NCI-H1694 treated with DMSO at 0.1 percent for 48 hours (cell line): ENCODE results near the gene MEIOC.
"Not testable (repeated sequence)": the region's sequence is repeated elsewhere in the genome, so short reads cannot be mapped to it uniquely, and the experiment has no call there.

Experiments used
- DNase-seq: peaks from one replicate; lab custom pipeline; 2025; lab: John Stamatoyannopoulos, UW

The MEIOC gene

GRCh38 chr17:44655983-44656710, at the start of gene MEIOC:
Gene MEIOC, plus strand, starts transcription at chr17:44656468. Its CDS starts 146 bp downstream, at chr17:44656614.
- no peak for DNase-seq

- DNase-seq = no peak
Observed at GRCh38 chr17:44606658-44607057, 49.6 kb upstream of the MEIOC start.

- no peak for DNase-seq
Observed at GRCh38 chr17:44607836-44608690, 48.2 kb upstream of the MEIOC start.

GRCh38 chr17:44608727-44609435, 47.4 kb upstream of the MEIOC start:
- DNase-seq = no peak

GRCh38 chr17:44610331-44610730, 45.9 kb upstream of the MEIOC start:
- DNase-seq = no peak

GRCh38 chr17:44610871-44611270, 45.4 kb upstream of the MEIOC start:
- DNase-seq = no peak

GRCh38 chr17:44614862-44615261, 41.4 kb upstream of the MEIOC start:
- no peak for DNase-seq

- DNase-seq = not testable (repeated sequence)
Observed at GRCh38 chr17:44618652-44619051, 37.6 kb upstream of the MEIOC start.

GRCh38 chr17:44623070-44623725, 33.1 kb upstream of the MEIOC start:
- no peak for DNase-seq

GRCh38 chr17:44627513-44628242, 28.6 kb upstream of the MEIOC start:
- no peak for DNase-seq

- no peak for DNase-seq
Observed at GRCh38 chr17:44628243-44629188, 27.8 kb upstream of the MEIOC start.

- DNase-seq = no peak
Observed at GRCh38 chr17:44629314-44629713, 27.0 kb upstream of the MEIOC start.

- DNase-seq = no peak
Observed at GRCh38 chr17:44630703-44631102, 25.6 kb upstream of the MEIOC start.

- DNase-seq = no peak
Observed at GRCh38 chr17:44633998-44634397, 22.3 kb upstream of the MEIOC start.

- DNase-seq = not testable (repeated sequence)
Observed at GRCh38 chr17:44634401-44634800, 21.9 kb upstream of the MEIOC start.

GRCh38 chr17:44636562-44636961, 19.7 kb upstream of the MEIOC start:
- peak; percentile 22 for DNase-seq

GRCh38 chr17:44637066-44637465, 19.2 kb upstream of the MEIOC start:
- no peak for DNase-seq

- DNase-seq = no peak
Observed at GRCh38 chr17:44642834-44643233, 13.4 kb upstream of the MEIOC start.

GRCh38 chr17:44645341-44645740, 10.9 kb upstream of the MEIOC start:
- DNase-seq = no peak

- no peak for DNase-seq
Observed at GRCh38 chr17:44646280-44646679, 10.0 kb upstream of the MEIOC start.
